GM23338 (cell line): Measurements from ENCODE around the gene KDSR. TPM values are rescaled to one million over a fixed set of nuclear protein-coding genes. Genes with fewer than 3 reads are reported as not detected.

ENCODE experiments used
- ATAC-seq: fragments of 200-7000 bp; cut with Tn5 transposase; 3 replicates; pipeline ENCODE4 v1.9.1; 2020
- DNase-seq: peaks from one replicate; pipeline ENCODE4 v3.0.0-alpha.2; 2015; ENCODE audit warnings: low spot score
- H2AFZ ChIP-seq: fragments of 200-600 bp; sonication (generic); 2 replicates; pipeline ENCODE4 v1.8.0; 2016; ENCODE audit warnings: antibody characterized with exemption, mild to moderate bottlenecking, moderate library complexity
- H3F3A ChIP-seq: fragments of 200-600 bp; sonication (generic); replicated peaks from 2 replicates; pipeline ENCODE4 v1.8.0; 2017; ENCODE audit warnings: antibody characterized with exemption, mixed run types, low read depth
- H3K27ac ChIP-seq: fragments of 200-600 bp; sonication (generic); 2 replicates; pipeline ENCODE4 v1.6.1; 2016; ENCODE audit warnings: low read depth
- H3K27me3 ChIP-seq: fragments of 200-600 bp; sonication (generic); 2 replicates; pipeline ENCODE4 v1.8.0; 2016; ENCODE audit warnings: mild to moderate bottlenecking, mixed run types, moderate library complexity; ENCODE audit not compliant: insufficient read depth
- H3K36me3 ChIP-seq: fragments of 200-600 bp; sonication (generic); 2 replicates; pipeline ENCODE4 v1.8.0; 2016; ENCODE audit warnings: mild to moderate bottlenecking; ENCODE audit not compliant: insufficient read depth
- H3K4me1 ChIP-seq: fragments of 200-600 bp; sonication (generic); 2 replicates; pipeline ENCODE4 v1.8.0; 2016; ENCODE audit warnings: mild to moderate bottlenecking, moderate library complexity; ENCODE audit not compliant: insufficient read depth
- H3K4me2 ChIP-seq: fragments of 200-600 bp; sonication (generic); 2 replicates; pipeline ENCODE4 v1.7.1; 2017; ENCODE audit warnings: mixed run types
- H3K4me3 ChIP-seq: fragments of 200-600 bp; sonication (generic); 2 replicates; pipeline ENCODE4 v1.6.1; 2016; ENCODE audit warnings: mixed run types
- H3K79me2 ChIP-seq: fragments of 200-600 bp; sonication (generic); replicated peaks from 2 replicates; pipeline ENCODE4 v1.8.0; 2017; ENCODE audit warnings: mild to moderate bottlenecking; ENCODE audit not compliant: insufficient read depth
- H3K9me2 ChIP-seq: fragments of 200-600 bp; sonication (generic); 2 replicates; pipeline ENCODE4 v1.8.0; 2017; ENCODE audit not compliant: insufficient read depth
- H4K20me1 ChIP-seq: fragments of 200-600 bp; sonication (generic); replicated peaks from 2 replicates; pipeline ENCODE4 v1.8.0; 2017; ENCODE audit warnings: mild to moderate bottlenecking; ENCODE audit not compliant: insufficient read depth
- H3K27ac Mint-ChIP-seq: 2 replicates; pipeline ENCODE4 v1.8.0; 2020; ENCODE audit warnings: inconsistent platforms, mild to moderate bottlenecking, moderate library complexity, mixed read lengths
- H3K27me3 Mint-ChIP-seq: 3 replicates; pipeline ENCODE4 v1.8.0; 2022; ENCODE audit warnings: low read depth, mild to moderate bottlenecking, moderate library complexity, mixed read lengths, inconsistent platforms; ENCODE audit not compliant: insufficient read depth, poor library complexity
- H3K36me3 Mint-ChIP-seq: 3 replicates; pipeline ENCODE4 v1.8.0; 2021; ENCODE audit warnings: low read depth, mild to moderate bottlenecking, inconsistent platforms, moderate library complexity, mixed read lengths
- H3K4me1 Mint-ChIP-seq: 3 replicates; pipeline ENCODE4 v1.8.0; 2020; ENCODE audit warnings: mild to moderate bottlenecking, inconsistent platforms, mixed read lengths
- H3K4me3 Mint-ChIP-seq: 3 replicates; pipeline ENCODE4 v1.8.0; 2021; ENCODE audit warnings: moderate library complexity, mild to moderate bottlenecking, inconsistent platforms, mixed read lengths
- H3K9me3 Mint-ChIP-seq: 3 replicates; pipeline ENCODE4 v1.8.0; 2020; ENCODE audit warnings: moderate library complexity, mild to moderate bottlenecking, inconsistent platforms, mixed read lengths
- CREB1 ChIP-seq: fragments of 250-450 bp; sonication (Bioruptor Pico); IDR thresholded peaks from 2 replicates; pipeline ENCODE4 v1.5.0; 2020; ENCODE audit warnings: low read depth, mild to moderate bottlenecking, moderate library complexity
- JUNB ChIP-seq: IDR thresholded peaks from one replicate; pipeline ENCODE4 v1.6.1; 2016; ENCODE audit warnings: antibody characterized with exemption; ENCODE audit not compliant: unreplicated experiment
- NANOG ChIP-seq: IDR thresholded peaks from 2 replicates; pipeline ENCODE4 v1.6.1; 2016; ENCODE audit warnings: antibody characterized with exemption, borderline replicate concordance
- STAT1 ChIP-seq: IDR thresholded peaks from one replicate; pipeline ENCODE4 v1.6.1; 2016; ENCODE audit warnings: antibody characterized with exemption; ENCODE audit not compliant: unreplicated experiment
- ZNF114 ChIP-seq: fragments of 250-450 bp; sonication (Bioruptor Pico); IDR thresholded peaks from 2 replicates; pipeline ENCODE4 v1.5.0; 2020; ENCODE audit warnings: mild to moderate bottlenecking, moderate library complexity
- polyA plus RNA-seq: library from polyadenylated mRNA; unstranded; fragments of >200 nt; fragmentation: Nextera tagmentation; extraction: Ambion mirVana; gene quantifications from 2 replicates; pipeline ENCODE4 v1.2.1, GENCODE V29; 2016
- total RNA-seq: library from RNA; depleted of rRNA; stranded (reverse); fragments of >200 nt; shearing (Covaris generic); gene quantifications from 2 replicates; pipeline ENCODE4 v1.2.3, GENCODE V29; 2014
- TF ChIP-seq, protein P1 (sequence below), 2 experiments: fragments of 200-600 bp in 1 of 2; sonication (generic) in 1 of 2; conservative IDR thresholded peaks; 2 replicates each; pipeline versions ENCODE4 v1.5.1 to v1.6.1; 2016 to 2017; ENCODE audit warnings: antibody characterized with exemption in 2 of 2, low read depth in 2 of 2, mild to moderate bottlenecking in 2 of 2, moderate library complexity in 1 of 2
- TF ChIP-seq, protein P2 (sequence below): IDR thresholded peaks from one replicate; pipeline ENCODE4 v1.6.1; 2018; ENCODE audit warnings: antibody characterized with exemption; ENCODE audit not compliant: unreplicated experiment

Gene KDSR
- total and polyA plus RNA-seq, 2 experiments from 2014 or later: 23.7 to 36.3 TPM

GRCh38 chr18:63346031-63346430 is 21.0 kb downstream of the KDSR start:
- Histone ChIP-seq H3K27ac (no peak overlapping the region), H3K4me2 (no peak overlapping the region), H3K9me2 (no peaks in the 10 kb centered on the region), H2AFZ (no peak overlapping the region), H3K4me3 (no peak overlapping the region), H3F3A (no peaks in the 10 kb centered on the region), H3K79me2 (no peaks in the 10 kb centered on the region), H3K27me3 (no peaks in the 10 kb centered on the region), H3K36me3 (peaks cover 21% of the 10 kb centered on the region; the same call in 1 of the 2 replicates), H4K20me1 (no peaks in the 10 kb centered on the region; the same call in 1 of the 2 replicates), H3K4me1 (peaks cover 3% of the 10 kb centered on the region)
- DNase-seq (no peak), ATAC-seq (no peak)
- Mint-ChIP-seq H3K4me3 (no peak overlapping the region), H3K4me1 (no peaks in the 10 kb centered on the region; the same call in 2 of the 3 replicates), H3K27ac (no peak overlapping the region), H3K36me3 (peaks cover 58% of the 10 kb centered on the region), H3K27me3 (no peaks in the 10 kb centered on the region), H3K9me3 (no peaks in the 10 kb centered on the region)
- TF ChIP-seq, protein P1, sequence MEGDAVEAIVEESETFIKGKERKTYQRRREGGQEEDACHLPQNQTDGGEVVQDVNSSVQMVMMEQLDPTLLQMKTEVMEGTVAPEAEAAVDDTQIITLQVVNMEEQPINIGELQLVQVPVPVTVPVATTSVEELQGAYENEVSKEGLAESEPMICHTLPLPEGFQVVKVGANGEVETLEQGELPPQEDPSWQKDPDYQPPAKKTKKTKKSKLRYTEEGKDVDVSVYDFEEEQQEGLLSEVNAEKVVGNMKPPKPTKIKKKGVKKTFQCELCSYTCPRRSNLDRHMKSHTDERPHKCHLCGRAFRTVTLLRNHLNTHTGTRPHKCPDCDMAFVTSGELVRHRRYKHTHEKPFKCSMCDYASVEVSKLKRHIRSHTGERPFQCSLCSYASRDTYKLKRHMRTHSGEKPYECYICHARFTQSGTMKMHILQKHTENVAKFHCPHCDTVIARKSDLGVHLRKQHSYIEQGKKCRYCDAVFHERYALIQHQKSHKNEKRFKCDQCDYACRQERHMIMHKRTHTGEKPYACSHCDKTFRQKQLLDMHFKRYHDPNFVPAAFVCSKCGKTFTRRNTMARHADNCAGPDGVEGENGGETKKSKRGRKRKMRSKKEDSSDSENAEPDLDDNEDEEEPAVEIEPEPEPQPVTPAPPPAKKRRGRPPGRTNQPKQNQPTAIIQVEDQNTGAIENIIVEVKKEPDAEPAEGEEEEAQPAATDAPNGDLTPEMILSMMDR (conservative IDR thresholded peaks at IDR 0.05; ENCODE audit: low read depth in 2 of 2): no peak
- TF ChIP-seq, protein P2, sequence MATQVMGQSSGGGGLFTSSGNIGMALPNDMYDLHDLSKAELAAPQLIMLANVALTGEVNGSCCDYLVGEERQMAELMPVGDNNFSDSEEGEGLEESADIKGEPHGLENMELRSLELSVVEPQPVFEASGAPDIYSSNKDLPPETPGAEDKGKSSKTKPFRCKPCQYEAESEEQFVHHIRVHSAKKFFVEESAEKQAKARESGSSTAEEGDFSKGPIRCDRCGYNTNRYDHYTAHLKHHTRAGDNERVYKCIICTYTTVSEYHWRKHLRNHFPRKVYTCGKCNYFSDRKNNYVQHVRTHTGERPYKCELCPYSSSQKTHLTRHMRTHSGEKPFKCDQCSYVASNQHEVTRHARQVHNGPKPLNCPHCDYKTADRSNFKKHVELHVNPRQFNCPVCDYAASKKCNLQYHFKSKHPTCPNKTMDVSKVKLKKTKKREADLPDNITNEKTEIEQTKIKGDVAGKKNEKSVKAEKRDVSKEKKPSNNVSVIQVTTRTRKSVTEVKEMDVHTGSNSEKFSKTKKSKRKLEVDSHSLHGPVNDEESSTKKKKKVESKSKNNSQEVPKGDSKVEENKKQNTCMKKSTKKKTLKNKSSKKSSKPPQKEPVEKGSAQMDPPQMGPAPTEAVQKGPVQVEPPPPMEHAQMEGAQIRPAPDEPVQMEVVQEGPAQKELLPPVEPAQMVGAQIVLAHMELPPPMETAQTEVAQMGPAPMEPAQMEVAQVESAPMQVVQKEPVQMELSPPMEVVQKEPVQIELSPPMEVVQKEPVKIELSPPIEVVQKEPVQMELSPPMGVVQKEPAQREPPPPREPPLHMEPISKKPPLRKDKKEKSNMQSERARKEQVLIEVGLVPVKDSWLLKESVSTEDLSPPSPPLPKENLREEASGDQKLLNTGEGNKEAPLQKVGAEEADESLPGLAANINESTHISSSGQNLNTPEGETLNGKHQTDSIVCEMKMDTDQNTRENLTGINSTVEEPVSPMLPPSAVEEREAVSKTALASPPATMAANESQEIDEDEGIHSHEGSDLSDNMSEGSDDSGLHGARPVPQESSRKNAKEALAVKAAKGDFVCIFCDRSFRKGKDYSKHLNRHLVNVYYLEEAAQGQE: no peak
- TF ChIP-seq STAT1 (no peak), ZNF114 (CRISPR knock-in tag) (no peak), NANOG (no peak), JUNB (no peak), CREB1 (no peak)

- Histone ChIP-seq H3F3A (no peaks in the 10 kb centered on the region), H4K20me1 (no peaks in the 10 kb centered on the region; the same call in 1 of the 2 replicates), H3K79me2 (no peaks in the 10 kb centered on the region), H3K36me3 (peaks cover 12% of the 10 kb centered on the region; the same call in 1 of the 2 replicates), H3K4me3 (no peak overlapping the region), H3K4me2 (no peak overlapping the region), H3K27ac (no peak overlapping the region), H2AFZ (no peak overlapping the region), H3K4me1 (peaks cover 10% of the 10 kb centered on the region), H3K27me3 (no peaks in the 10 kb centered on the region), H3K9me2 (no peaks in the 10 kb centered on the region)
- peak overlapping the region; percentile 80 for H3K27ac Mint-ChIP-seq
- H3K9me3 Mint-ChIP-seq: no peaks in the 10 kb centered on the region
- no peaks in the 10 kb centered on the region for H3K27me3 Mint-ChIP-seq
- DNase-seq (no peak), ATAC-seq (no peak)
- no peak overlapping the region for H3K4me3 Mint-ChIP-seq
- peaks cover 57% of the 10 kb centered on the region for H3K36me3 Mint-ChIP-seq
- peaks cover 11% of the 10 kb centered on the region for H3K4me1 Mint-ChIP-seq
- TF ChIP-seq, protein P1 (conservative IDR thresholded peaks at IDR 0.05; ENCODE audit: low read depth in 2 of 2): no peak
- TF ChIP-seq, protein P2: no peak
- TF ChIP-seq ZNF114 (CRISPR knock-in tag): no peak
Observed at GRCh38 chr18:63344918-63345317, 22.1 kb downstream of the KDSR start.
